Vagina (tissue), 2 donors: ENCODE data around the gene HIF1A.

Source experiments
- POLR2A ChIP-seq, 2 donors: fragments of 450-650 bp; IDR thresholded peaks; one replicate each; pipeline ENCODE4 v1.6.1; 2017; ENCODE audit warnings: antibody characterized with exemption in 2 of 2, mild to moderate bottlenecking in 2 of 2, moderate library complexity in 2 of 2
- POLR2AphosphoS5 ChIP-seq, 2 donors: sonication (generic); formaldehyde crosslinking; IDR thresholded peaks; one replicate each; pipeline ENCODE4 v1.9.0; 2017; ENCODE audit warnings: antibody characterized with exemption in 2 of 2, mild to moderate bottlenecking in 2 of 2, low read depth in 1 of 2; ENCODE audit not compliant: insufficient read depth in 1 of 2

DNA sequence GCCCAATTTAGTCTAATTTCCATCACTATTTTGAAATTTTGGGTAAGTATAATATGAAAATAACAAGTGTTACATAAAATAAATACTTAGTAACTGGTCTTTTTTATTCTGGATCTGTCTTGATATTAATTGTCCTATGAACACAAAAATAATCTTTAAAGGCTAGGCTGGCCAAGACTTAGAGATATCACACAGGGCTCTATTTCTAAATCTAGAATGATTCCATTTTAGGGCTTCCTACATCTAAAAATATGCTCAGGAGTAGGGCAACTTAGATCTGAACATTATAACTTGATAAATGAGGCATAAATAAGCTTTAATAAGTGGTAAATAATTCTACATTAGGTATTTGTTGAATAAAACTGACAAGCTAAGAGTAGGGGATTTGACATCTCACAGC is 43.8 kb downstream of the HIF1A start:
- TF ChIP-seq POLR2A (IDR thresholded peaks at IDR 0.05) (no peak), POLR2AphosphoS5 (IDR thresholded peaks at IDR 0.05; ENCODE audit: insufficient read depth in 1 of 2, low read depth in 1 of 2) (no peak)
